Inflammatory macrophage treated with lipopolysaccharide for 1 hour (primary cell): ENCODE measurements around the gene LIFR.

ENCODE experiments used
- DNase-seq, 2 donors: peaks; one replicate each; pipeline ENCODE4 v3.0.0-alpha.2; 2020 to 2022

The LIFR gene

DNA sequence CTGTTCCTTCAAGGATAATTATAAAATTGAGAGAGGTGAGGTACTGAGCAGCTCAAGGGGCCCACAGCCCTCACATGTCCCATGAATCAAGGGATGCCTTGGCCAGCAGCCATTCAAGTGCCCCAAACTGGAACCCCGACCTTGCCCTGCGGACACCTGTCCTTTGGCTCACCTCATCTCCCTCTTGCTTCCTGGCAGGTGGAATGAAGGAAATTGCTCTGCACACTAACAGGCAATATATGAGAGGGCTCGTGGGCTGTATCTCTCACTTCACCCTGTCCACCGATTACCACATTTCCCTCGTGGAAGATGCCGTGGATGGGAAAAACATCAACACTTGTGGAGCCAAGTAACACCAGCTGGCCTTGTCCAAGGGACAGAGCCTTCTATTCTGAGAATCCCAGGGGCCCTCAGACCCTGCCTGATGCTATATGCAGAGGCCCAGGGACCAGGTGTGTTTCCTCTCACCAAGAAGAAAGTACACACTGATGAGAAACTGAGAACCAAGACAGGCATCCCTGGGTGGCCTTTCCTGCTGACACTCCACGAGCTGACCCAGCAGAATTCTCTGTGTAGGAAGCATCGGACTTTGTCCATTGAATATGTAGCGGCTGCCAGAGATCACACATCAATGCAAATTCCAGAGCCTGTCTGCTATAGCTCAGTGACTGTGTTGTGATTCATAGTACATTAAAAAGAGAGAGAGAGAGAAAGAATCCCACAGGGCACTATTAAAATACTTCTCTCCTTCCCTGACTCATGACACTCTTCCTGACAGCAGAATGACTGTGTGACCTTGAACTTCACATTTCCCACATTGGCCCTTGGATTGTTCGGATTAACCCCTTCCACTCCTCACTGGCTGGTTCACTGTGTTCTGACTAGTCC lies 92.6 kb downstream of the LIFR start:
- no peak for DNase-seq

DNA sequence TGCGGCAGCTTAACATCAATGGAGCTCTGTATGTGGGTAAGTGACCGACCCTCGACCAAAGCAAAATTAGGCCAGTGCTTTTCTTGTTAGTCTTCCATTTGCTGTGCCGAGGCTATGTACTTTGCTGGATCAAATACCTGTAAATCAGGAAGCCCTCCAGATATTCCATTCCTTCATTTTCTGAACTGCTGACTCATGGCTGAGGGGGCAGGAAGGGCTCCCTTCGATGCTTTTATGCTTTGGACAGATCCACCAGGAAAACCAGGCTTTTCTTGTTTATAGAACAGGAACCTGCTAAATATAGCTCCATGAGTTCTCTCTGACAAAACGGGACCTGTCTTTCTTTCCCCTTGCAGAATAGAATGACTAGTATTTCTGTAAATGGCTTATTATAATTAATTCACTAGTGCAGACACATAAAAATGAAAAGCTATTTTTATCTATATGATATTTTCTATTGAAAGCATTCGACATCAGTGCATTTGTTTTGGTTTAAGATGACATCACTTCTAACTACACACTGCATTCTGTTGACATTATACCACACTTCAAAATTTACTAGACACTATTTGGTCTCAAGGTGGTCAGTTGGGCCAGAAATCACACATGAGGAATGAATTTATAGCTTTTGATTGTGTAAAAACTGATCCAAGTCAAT lies 93.3 kb downstream of the LIFR start:
- no peak for DNase-seq

DNA sequence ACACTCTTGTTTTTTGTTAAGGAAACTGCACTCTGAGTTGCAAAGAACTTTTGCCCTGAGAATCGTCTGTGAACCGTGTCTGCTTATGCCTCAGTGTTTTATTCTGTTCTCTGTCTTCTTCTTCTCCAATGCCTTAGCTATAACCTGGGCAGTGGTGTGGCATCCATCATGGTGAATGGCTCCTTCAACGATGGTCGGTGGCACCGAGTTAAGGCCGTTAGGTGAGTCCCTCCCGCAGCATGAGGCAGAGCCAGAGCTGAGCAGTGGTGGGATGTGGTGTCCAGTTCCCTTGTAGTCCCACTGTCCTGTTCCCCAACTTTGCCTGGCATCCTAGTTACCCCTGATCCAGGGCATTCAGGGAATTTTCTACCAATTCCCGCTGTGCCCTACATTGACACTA lies 98.3 kb downstream of the LIFR start:
- DNase-seq = no peak

DNA sequence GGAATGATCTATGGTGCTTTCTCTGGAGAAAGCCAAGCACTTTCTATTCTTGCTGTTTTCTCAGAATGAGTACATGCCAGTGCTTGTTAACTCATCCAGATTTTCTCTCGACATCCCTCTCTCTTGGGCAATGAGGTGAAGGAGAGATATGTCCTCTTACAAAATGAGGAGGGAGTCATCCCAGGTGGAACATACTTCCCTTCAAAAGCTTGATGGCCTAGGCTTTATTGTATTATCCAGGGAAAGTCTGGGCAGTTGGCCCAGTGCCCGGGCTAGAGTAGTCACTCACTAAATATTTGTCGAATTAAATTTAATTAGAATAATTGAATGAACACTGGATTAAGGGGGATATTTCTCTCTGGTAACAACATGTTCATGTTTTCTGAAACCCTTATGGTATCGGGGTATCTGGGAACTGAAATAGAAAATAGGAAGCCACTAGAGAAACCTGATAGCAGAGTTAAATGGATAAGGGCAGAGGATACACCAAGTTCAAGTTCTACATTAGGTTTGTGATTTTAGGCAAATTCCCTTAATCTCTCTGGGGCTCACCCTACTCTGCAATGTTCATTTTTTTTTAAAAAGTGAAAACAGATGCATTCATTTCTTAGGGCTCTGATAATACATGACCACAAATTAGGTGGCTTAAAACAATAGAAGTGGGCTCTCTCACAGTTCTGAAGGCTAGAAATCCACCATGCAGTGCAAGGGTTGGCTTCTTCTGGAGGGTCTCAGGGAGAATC lies 99.6 kb downstream of the LIFR start:
- DNase-seq = no peak

DNA sequence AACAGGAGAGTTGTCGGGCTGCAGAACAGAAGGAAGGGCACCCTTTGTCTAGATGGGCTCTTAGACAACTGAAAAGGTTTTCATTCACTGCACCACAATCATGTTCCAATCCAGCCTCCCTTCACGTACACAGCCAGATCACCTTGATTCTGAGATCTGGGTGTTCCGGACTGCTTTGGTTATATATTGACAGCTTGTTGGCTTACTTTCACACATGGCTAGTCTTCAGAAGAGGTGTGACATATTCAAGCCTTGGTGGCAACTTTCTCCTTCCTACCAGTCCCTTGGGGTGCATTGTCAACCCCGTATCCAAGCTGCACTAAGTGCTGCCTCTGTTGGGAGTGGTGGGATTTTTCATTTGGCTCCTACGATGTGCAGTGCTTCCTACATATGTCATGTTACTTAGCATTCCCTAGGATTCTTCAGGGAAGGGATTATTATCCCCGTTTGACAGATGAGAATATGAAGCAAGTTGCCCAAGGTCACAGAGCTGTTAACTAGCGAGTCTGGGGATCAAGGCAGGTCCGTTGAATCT lies 100.6 kb downstream of the LIFR start:
- no peak for DNase-seq

DNA sequence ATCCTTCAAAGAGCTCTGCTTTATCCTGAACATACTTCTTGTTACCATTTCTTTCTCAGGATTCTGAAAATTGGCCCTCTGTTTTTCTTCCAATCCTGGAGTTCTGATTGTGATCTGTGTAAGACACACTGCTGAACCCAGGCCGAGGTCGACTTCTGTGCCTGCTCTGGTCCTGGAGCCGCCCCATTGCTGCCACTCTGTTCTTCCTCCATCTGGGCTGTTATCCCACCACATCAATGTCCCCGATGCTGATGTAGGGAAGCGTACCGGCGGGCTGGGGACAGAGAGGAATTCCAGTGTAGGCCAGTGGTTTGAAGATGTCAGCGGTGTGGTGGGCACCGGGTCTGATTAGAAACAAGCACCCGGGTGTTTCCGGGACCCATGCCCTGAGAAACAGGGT lies 102.5 kb downstream of the LIFR start:
- DNase-seq = no peak

DNA sequence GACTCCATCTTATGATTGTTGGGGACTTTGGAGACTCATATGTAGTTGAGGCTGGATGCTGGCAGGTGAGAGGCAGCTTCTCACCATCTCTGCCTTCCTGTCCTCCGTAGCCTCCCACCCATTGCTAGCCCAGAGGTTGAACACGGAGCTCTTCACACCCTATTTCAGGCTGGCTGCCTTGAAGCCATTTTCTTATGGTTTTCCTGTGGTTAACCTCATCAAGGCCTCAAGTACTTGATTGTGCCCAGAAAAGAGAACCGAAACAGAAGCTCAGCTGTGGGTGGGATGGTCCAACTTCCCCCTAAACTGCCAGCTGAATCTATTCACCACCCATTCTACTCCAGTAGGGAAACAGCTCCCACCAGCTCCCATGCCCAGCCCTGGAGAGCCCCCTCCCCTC lies 102.9 kb downstream of the LIFR start:
- peak; percentile 60 to 69 for DNase-seq

DNA sequence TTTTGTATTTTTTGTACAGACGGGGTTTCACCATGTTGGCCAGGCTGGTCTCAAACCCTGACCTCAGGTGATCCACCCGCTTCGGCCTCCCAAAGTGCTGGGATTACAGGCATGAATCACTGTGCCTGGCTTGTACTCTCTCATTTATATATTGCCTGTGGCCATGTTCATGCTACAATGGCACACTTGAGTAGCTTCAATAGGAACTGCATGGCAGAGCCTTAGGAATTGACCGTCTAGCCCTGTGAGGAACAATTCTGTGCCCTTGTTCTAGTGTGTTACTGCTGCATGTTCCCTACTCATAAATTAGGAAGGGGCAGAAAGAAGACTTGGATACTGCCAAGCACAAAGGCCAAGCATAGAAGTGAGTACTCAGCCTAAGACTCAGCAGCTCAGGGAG lies 104.2 kb downstream of the LIFR start:
- DNase-seq = no peak

DNA sequence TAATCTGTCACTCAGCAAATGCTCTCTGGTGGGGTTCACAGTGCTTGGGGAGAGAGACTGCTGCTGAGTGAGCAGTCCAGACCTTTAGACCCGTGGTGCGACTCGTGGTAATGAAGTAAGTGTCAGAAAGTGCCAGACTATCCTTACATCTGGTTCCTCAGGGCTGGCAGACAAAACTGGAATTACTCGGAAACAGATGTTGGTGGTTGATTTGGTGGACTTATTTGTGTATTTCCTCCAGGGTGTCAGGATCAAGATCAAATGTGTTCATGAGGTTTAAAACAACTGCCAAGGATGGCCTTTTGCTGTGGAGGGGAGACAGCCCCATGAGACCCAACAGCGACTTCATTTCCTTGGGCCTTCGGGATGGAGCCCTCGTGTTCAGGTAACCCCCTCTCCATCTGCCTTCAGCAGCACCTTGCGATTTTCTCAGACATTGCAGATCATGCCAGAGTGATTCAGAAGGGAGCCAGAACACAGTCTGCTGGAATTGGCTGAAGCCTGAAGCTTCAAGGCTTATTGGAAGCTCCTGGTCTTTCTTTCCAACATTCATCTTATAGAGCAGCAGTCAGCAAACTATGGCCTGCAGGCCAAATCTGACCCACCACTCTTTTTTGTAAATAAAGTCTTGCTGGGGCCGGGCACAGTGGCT lies 105.2 kb downstream of the LIFR start:
- no peak for DNase-seq

DNA sequence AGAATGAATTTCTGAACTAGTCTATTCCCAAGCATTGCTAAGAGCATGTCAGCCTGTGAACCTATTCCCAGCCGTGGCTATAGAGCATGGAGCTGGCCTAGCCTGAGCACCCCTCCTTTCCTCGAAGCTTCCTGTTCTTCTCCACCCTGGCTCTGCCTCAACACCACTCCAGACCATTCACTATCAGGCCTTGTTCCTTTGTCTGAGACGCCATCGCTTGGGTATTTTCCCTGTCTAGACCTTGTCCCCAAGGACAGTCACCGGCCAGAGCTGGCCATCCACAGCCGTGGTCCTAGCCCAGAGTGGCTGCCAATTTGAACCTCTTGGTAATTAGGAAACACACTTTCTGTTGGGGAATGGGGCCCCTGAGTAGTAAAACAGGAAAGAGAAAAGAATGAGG lies 105.8 kb downstream of the LIFR start:
- DNase-seq = no peak

DNA sequence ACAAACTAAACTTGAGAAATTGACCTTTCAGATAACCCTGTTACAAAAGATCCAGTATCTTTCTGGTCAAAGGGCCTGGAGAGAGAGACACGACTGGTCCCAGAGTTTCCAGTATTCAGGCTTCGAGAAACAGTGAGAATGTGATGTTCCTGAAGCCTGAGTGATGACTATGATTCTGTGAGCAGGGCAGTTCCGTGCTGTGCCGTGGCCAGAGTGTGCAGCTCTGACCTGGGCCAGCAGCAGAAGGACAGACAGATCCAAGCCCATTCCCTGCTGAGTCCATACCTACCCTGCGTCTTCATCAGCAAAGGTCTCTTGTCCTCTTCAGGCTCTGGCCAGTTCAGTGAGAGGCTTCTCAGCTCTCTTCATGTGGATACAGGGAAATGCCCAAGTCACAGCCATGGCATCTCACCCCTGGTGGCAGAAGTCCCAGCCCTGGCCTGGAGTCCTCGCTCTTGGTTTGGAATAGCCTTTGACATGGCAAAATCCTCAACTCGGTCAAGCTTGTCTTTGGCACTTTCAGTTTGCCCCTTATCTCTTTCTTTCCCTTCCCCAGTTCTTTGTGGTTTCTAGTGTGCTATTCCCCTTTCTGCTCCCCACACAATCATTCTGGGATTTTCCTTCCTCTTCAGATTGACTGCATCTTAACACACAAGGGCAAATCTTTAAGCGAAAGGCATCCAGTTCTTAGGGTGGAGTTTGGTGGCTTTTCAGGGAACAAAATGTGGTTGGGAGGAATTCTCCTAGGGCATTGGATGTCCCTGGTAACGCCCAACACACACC lies 107.7 kb downstream of the LIFR start:
- DNase-seq = no peak

DNA sequence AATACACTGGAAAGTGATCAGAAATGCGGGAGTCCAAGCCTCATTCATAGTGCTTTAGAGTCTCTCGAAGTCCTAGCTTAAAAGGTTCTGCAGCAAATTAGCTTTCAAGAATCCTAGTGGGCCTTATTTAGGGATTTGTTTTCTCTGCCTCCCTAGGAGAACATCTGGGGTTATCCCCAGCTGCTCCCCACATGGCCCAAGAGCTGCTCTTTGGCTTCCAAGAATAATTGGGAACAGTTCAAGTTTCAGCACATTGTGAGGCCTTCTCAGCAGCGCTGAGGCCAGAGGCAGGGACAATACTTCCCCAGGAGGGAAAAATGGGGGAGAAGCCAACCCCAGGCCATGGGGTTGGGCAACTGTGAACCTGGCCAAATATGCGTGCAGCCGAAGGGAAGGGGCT lies 108.7 kb downstream of the LIFR start:
- DNase-seq = no peak

DNA sequence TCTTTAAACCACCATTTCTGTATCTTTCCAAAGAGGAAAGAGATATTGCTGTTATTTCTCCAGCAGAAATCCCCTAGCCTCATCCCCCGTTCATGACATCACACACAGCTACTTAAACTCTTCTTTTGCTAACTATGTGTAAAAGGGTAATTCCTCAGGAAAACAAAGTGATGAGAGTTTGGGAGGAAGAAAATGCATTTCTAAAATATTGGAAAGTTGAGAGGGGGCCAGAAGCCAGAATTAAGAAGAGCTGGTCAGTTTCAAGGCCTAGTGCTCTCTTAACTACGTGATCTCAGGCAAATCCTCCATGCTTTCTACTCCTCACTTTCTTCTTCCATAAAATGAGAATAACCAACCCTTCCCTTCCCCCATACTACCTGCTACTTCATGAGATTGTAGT lies 109.4 kb downstream of the LIFR start:
- DNase-seq = no peak

DNA sequence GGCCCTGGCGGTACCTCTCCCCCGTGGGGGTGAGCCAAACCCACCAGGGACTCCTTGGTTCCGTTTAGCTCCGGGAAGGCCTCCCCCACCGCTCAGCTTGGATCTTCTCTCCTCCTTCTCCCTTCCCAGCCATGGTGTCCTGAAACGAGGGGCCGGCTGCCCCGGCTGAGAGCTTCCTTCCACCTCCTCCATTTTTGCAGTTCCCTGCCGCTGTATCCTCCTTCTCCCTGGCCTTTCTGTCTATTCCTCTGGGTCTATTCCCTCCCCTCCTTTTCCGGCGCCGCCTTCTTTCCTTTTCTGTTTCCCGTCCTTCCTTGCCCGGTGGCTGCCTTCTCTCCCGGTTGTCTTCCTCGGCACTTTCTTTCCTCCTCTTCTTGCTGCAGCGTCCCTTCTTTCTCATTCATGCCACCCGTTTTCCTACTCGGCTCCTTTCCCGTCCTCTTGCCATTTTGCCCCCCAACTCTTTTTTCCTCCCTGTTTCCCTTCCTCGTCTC lies 110.4 kb downstream of the LIFR start:
- DNase-seq = no peak

DNA sequence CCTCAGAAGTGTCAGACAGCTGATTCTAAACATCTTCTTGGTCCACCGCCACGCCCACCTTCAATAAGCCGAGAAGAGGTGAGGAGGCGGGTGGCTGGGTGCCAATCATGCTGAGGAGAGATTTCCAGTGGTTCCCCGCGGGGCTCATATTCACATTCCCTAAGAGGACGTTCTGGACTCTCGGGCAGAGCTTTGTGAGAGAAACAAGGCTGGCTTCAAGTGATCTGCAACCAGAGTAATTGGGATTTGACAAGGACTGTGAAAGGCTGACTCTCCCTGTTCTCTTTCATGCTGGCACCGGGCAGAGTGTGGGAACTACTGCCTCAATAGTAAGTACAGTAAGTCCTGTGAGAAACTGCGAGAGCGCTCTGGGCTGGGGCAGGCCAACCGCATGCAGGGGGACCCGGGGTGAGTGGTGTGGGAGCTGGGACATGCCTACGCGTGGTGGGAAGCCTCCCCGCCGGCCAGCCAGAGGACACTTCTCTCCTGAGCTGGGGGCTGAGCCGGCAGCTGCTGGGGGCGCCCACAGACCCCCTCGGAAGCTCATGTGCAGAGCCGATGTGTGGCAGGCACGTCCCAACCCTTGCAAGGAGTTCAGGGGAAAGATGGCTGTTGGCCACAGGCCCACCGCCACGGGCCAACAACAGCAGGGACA lies 110.9 kb downstream of the LIFR start:
- no peak for DNase-seq

DNA sequence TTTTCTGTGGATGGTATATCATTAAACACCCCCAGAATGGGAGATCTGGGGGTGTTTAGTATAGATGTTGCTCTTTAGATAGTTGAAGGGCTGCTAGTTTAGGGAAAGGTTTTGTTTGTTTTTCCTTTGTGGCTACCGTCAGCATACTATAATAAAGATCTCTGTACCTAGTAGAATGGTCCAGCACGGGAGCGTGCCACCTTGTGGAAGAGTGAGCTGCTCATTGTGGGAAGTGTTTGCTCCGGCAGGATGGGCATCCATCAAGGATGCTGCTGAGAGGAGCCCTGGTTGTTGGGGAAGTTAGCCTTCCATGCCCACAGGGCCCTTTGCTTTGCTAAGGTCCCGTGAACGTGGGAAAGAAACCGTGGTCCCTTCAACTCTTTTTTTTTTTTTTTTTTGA lies 113.1 kb downstream of the LIFR start:
- DNase-seq = no peak

DNA sequence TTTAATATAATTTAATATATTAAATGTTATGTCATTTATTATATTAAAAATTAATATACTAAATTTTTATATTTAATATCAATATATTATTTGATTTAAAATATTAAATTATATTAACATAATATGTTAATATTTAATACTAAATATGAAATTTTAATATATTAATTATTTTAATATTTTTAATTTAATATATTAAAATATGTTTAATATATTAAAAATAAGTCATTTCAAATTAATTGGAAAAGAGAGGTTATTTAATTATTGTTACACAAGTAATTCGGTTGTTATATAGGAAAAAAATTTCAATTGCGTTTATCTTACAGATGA lies 114.2 kb downstream of the LIFR start:
- DNase-seq = no peak

DNA sequence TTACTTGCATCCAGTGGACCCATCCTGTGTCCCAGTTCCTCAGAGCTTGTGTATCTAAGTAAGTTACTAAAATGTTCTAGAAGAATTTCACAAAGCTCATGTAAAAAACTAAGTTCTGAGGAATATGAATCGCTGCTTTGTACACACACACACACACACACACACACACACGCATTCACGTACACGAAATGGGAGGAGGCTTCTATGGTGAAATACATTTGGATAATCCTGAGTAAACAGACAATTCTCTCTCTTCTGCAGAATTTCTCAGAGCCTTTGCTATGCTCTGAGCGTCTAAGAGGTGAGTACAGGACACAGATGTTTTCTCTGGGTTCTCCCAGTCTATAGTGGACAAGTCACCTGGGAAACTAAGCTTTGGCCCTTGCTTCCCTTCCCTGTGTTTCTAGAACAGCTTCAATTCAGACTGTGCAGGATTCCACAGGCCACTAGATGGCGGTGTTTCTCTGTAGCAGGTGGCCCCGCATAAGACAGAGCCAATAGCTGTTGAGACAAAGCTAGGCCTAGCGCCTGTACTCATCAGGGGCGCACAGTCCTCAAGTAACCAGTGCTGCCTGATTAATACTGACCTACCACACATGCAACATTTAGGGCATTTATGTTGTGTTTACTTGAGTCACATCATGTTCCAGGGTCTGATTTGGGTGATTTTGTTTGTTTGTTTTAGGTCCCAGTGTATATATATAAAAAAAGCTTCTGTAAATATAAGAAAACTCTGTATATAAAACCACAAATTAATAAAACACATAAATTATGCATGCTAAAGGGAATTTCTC lies 114.8 kb downstream of the LIFR start:
- DNase-seq = peak; percentile 60 to 94

DNA sequence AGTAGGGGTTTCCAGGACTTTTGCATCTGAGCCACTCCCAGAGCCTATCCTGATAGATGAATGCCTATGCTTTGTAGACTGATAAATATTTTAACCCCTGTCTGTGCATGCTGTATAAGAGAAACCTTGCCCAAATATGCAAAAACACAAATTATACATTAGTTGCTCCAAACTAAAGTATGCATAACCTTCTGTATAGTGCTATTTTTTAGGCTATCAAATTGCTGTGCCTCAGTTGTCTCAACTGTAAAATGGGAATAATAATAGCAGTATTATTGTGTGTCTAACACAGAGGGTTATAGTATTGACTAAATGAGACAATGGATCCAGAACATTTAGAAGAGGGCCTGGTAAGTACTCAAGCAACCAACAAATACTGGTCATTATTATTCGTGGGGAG lies 117.7 kb downstream of the LIFR start:
- no peak for DNase-seq

DNA sequence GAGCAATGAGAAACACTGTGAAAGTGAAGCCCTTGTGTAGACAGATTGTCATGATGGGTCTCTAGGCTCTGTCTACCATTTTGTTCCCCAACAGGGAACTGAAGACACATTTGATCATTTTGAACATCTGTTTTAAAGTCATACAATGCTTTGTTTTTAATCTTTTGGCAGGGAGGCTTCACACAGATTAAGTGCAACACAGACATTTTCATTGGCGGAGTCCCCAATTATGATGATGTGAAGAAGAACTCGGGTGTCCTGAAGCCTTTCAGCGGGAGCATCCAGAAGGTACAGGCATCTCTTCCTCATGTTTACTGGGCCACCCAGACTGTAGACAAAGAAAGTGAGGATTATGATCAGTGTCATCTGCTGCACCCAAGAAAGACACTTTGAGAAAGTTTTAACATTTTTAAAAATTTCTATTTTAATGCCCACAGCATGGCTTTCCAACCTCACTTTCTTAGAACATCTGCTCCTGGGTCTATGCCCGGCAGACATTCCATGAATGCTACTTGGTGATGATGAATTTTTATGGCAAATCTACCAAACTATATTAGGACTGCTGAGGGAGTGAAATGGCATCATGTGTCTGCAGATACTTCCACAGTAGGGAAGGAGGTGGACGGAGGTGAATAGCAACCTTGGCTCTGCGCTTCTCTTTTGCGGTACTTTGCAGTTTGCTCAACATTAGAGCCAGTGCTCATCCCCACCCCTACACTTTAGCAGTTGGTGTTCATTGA lies 121.3 kb downstream of the LIFR start:
- DNase-seq = no peak
